DOHH2 (cell line): ENCODE data around the gene SIMC1.
"Not testable (repeated sequence)": the region's sequence is repeated elsewhere in the genome, so short reads cannot be mapped to it uniquely, and the experiment has no call there.

ENCODE experiments used
- EZH2phosphoT487 ChIP-seq: fragments of 200-600 bp; sonication (generic); IDR thresholded peaks from 2 replicates; pipeline ENCODE4 v1.6.1; 2017; ENCODE audit warnings: borderline replicate concordance, mild to moderate bottlenecking, antibody characterized with exemption, low read length, moderate library complexity, mixed read lengths
- TF ChIP-seq, protein P1 (sequence below): fragments of 200-600 bp; sonication (generic); IDR thresholded peaks from one replicate; pipeline ENCODE4 v1.5.1; 2014; ENCODE audit warnings: antibody characterized with exemption, mild to moderate bottlenecking, low read depth, low read length; ENCODE audit not compliant: poor library complexity, severe bottlenecking

DNA sequence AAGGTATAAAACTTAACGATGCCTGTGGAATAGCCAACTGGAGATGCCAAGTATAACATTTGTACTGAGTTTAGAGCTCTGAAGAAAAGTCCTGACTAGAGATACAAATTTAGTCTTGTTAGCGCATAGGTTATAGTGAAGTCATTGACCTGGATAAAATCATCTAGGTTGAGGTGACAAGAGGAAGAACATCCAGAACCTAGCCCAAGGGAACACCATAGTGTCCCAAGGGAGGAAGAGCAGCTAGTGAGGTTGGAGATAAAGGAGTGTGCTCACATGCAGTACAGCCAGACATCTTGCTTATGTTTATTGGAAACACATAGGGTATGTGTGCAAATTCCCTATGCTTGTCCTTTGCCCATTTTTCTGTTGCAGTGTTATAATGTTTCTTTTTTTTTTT is 6.1 kb downstream of the SIMC1 start:
- TF ChIP-seq, protein P1, sequence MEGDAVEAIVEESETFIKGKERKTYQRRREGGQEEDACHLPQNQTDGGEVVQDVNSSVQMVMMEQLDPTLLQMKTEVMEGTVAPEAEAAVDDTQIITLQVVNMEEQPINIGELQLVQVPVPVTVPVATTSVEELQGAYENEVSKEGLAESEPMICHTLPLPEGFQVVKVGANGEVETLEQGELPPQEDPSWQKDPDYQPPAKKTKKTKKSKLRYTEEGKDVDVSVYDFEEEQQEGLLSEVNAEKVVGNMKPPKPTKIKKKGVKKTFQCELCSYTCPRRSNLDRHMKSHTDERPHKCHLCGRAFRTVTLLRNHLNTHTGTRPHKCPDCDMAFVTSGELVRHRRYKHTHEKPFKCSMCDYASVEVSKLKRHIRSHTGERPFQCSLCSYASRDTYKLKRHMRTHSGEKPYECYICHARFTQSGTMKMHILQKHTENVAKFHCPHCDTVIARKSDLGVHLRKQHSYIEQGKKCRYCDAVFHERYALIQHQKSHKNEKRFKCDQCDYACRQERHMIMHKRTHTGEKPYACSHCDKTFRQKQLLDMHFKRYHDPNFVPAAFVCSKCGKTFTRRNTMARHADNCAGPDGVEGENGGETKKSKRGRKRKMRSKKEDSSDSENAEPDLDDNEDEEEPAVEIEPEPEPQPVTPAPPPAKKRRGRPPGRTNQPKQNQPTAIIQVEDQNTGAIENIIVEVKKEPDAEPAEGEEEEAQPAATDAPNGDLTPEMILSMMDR: not testable (repeated sequence)
- TF ChIP-seq EZH2phosphoT487: not testable (repeated sequence)
